ENCODE data around the gene ACBD6.

DNA sequence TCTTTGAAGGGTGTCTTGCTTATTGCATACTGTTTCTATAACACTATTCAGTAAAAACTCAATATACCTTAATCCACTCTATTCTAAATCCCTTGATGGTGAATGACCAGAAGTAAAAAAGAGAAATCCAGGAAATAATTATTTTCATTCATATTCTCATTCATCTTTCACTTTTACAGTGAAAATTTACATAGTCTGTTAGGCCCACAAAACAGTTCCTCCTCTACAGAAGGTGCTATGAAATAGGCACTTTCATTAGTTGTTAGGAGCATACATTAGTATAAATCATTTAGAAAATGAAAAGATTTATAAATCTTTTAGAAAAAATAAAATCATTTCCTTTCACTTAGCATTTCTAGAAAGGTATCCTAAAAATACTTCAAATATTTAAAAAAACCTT is 157.2 kb downstream of the ACBD6 start:
- TF ChIP-seq, protein P1, sequence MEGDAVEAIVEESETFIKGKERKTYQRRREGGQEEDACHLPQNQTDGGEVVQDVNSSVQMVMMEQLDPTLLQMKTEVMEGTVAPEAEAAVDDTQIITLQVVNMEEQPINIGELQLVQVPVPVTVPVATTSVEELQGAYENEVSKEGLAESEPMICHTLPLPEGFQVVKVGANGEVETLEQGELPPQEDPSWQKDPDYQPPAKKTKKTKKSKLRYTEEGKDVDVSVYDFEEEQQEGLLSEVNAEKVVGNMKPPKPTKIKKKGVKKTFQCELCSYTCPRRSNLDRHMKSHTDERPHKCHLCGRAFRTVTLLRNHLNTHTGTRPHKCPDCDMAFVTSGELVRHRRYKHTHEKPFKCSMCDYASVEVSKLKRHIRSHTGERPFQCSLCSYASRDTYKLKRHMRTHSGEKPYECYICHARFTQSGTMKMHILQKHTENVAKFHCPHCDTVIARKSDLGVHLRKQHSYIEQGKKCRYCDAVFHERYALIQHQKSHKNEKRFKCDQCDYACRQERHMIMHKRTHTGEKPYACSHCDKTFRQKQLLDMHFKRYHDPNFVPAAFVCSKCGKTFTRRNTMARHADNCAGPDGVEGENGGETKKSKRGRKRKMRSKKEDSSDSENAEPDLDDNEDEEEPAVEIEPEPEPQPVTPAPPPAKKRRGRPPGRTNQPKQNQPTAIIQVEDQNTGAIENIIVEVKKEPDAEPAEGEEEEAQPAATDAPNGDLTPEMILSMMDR (IDR thresholded peaks at IDR 0.05; ENCODE audit: low read depth, low read length, poor library complexity, severe bottlenecking): no peak
- TF ChIP-seq EZH2phosphoT487 (IDR thresholded peaks at IDR 0.05; ENCODE audit: borderline replicate concordance, low read length): no peak

Data from DOHH2 (cell line).